ENCODE results near the gene EDAR. TPM values are rescaled to one million over a fixed set of nuclear protein-coding genes. Genes with fewer than 3 reads are reported as not detected.

EDAR gene
- total RNA-seq, 1 experiment from 2014 or later, result 0.15 TPM

- RAD21 ChIA-PET (ENCODE audit: low non-redundant PET in 1 of 2, low total read pairs in 2 of 2, uncharacterized antibody in 2 of 2, unreplicated experiment in 2 of 2), result no interaction called here
- no peaks in the 10 kb centered on the region for H4K20me1 ChIP-seq (ENCODE audit: insufficient read depth)
- DNase-seq (ENCODE audit: low read depth, low spot score) (no peak), ATAC-seq (no peak)
- POLR2A ChIA-PET, result no interaction called here
- no peak overlapping the region for H3K4me3 ChIP-seq (replicated peaks in 1 of 2; ENCODE audit: low read depth in 1 of 2, low read length in 2 of 2)
- H3K79me2 ChIP-seq (ENCODE audit: insufficient read depth, low read length), result no peaks in the 10 kb centered on the region
- no TSS peak for BruUV-seq (replicated peaks)
- H3K36me3 ChIP-seq (ENCODE audit: control insufficient read depth in 1 of 2, insufficient read depth in 2 of 2, low read length in 2 of 2), result 0 out of 4 replicates have a peak, but pooled peaks cover 0 to 9% of the 10 kb centered on the region in 2 experiments
- CTCF ChIA-PET, result no interaction called here
- H3K27me3 ChIP-seq (ENCODE audit: insufficient read depth, low read length), result no peaks in the 10 kb centered on the region
- H3K27ac ChIP-seq (ENCODE audit: low read depth, low read length), result no peak overlapping the region
- H3K9me2 ChIP-seq (ENCODE audit: insufficient read depth), result no peaks in the 10 kb centered on the region
- H3K4me2 ChIP-seq (ENCODE audit: low read length), result no peak overlapping the region
- intact Hi-C loops (cut with micrococcal nuclease), result no loop called here
- no peaks in the 10 kb centered on the region; a peak in 1 of 4 replicates for H3K9me3 ChIP-seq (ENCODE audit: control insufficient read depth in 1 of 2, insufficient read depth in 1 of 2, low read depth in 1 of 2, low read length in 2 of 2)
- no peak overlapping the region for H2AFZ ChIP-seq (ENCODE audit: low read depth, low read length, poor library complexity, severe bottlenecking)
- H3K9ac ChIP-seq (ENCODE audit: low read length), result no peak overlapping the region
- TF ChIP-seq EZH2phosphoT487 (IDR thresholded peaks at IDR 0.05; ENCODE audit: borderline replicate concordance) (no peak), EZH2 (IDR thresholded peaks at IDR 0.05) (no peak), POLR2AphosphoS5 (IDR thresholded peaks at IDR 0.05; ENCODE audit: low read depth, low read length) (no peak), CTCF (IDR thresholded peaks at IDR 0.05 in 2 of 3, conservative IDR thresholded peaks at IDR 0.05 in 1 of 3; ENCODE audit: borderline replicate concordance in 1 of 3, insufficient read depth in 1 of 3, low read depth in 2 of 3, low read length in 2 of 3) (no peak), REST (IDR thresholded peaks at IDR 0.05; ENCODE audit: low read depth) (no peak), ELF1 (IDR thresholded peaks at IDR 0.05; ENCODE audit: borderline replicate concordance, low read depth) (no peak), ATF3 (IDR thresholded peaks at IDR 0.05) (no peak), CBX3 (IDR thresholded peaks at IDR 0.05; ENCODE audit: low read depth) (no peak), EGR1 (IDR thresholded peaks at IDR 0.05; ENCODE audit: low read depth) (no peak), ZFX (IDR thresholded peaks at IDR 0.05) (no peak), POLR2A (IDR thresholded peaks at IDR 0.05; ENCODE audit: borderline replicate concordance, extremely low read depth, insufficient read depth, insufficient read length) (no peak), SIN3A (IDR thresholded peaks at IDR 0.05; ENCODE audit: low read depth) (no peak)
- no peaks in the 10 kb centered on the region for H3K4me1 ChIP-seq (ENCODE audit: control insufficient read depth in 1 of 2, insufficient read depth in 2 of 2, low read length in 2 of 2)
Observed at GRCh38 chr2:108868911-108869310, 120.1 kb downstream of the EDAR start.
